ENCODE data around the gene ETV3. TPM values are rescaled to one million over a fixed set of nuclear protein-coding genes. Genes with fewer than 3 reads are reported as not detected.

Gene ETV3
- total RNA-seq, 1 experiment from 2014 or later, result 6.6 TPM

- H3K27me3 ChIP-seq, result no peaks in the 10 kb centered on the region
- no peak overlapping the region for H3K4me3 ChIP-seq
- no peaks in the 10 kb centered on the region for H3K9me3 ChIP-seq
- no peaks in the 10 kb centered on the region for H3K36me3 ChIP-seq
- DNase-seq, result peak; percentile 57
Observed at GRCh38 chr1:157092831-157093230, 45.4 kb downstream of the ETV3 start.

GRCh38 chr1:157091668-157092273 is 46.4 kb downstream of the ETV3 start:
- no peak overlapping the region for H3K4me3 ChIP-seq
- no peaks in the 10 kb centered on the region for H3K27me3 ChIP-seq
- no peaks in the 10 kb centered on the region for H3K36me3 ChIP-seq
- no peaks in the 10 kb centered on the region for H3K9me3 ChIP-seq
- no peak for DNase-seq

- no peaks in the 10 kb centered on the region for H3K36me3 ChIP-seq
- DNase-seq, result no peak
- no peaks in the 10 kb centered on the region for H3K27me3 ChIP-seq
- H3K9me3 ChIP-seq, result no peaks in the 10 kb centered on the region
- H3K4me3 ChIP-seq, result no peak overlapping the region
Observed at GRCh38 chr1:157091186-157091585, 47.0 kb downstream of the ETV3 start.

- Histone ChIP-seq H3K27me3 (no peaks in the 10 kb centered on the region), H3K9me3 (no peaks in the 10 kb centered on the region), H3K4me3 (no peak overlapping the region), H3K36me3 (no peaks in the 10 kb centered on the region)
- no peak for DNase-seq
Observed at GRCh38 chr1:157090771-157091170, 47.4 kb downstream of the ETV3 start.

- Histone ChIP-seq H3K27me3 (no peaks in the 10 kb centered on the region), H3K9me3 (no peaks in the 10 kb centered on the region), H3K36me3 (no peaks in the 10 kb centered on the region), H3K4me3 (no peak overlapping the region)
- peak; percentile 75 for DNase-seq
Observed at GRCh38 chr1:157090196-157090647, 48.0 kb downstream of the ETV3 start.

- Histone ChIP-seq H3K27me3 (no peaks in the 10 kb centered on the region), H3K36me3 (no peaks in the 10 kb centered on the region), H3K9me3 (no peaks in the 10 kb centered on the region), H3K4me3 (no peak overlapping the region)
- no peak for DNase-seq
Observed at GRCh38 chr1:157089789-157090188, 48.4 kb downstream of the ETV3 start.

GRCh38 chr1:157088607-157089006 is 49.6 kb downstream of the ETV3 start:
- no peaks in the 10 kb centered on the region for H3K9me3 ChIP-seq

GRCh38 chr1:157087030-157087429 is 51.2 kb downstream of the ETV3 start:
- Histone ChIP-seq H3K27me3 (no peaks in the 10 kb centered on the region), H3K4me3 (no peak overlapping the region), H3K9me3 (no peaks in the 10 kb centered on the region), H3K36me3 (no peaks in the 10 kb centered on the region)
- no peak for DNase-seq

More at GRCh38 chr1:157088607-157089006, 49.6 kb downstream of the ETV3 start:
- no peak for DNase-seq
- Histone ChIP-seq H3K27me3 (no peaks in the 10 kb centered on the region), H3K36me3 (no peaks in the 10 kb centered on the region), H3K4me3 (no peak overlapping the region)

- Histone ChIP-seq H3K36me3 (no peaks in the 10 kb centered on the region), H3K9me3 (no peaks in the 10 kb centered on the region), H3K4me3 (no peak overlapping the region), H3K27me3 (no peaks in the 10 kb centered on the region)
- DNase-seq, result no peak
Observed at GRCh38 chr1:157086299-157086698, 51.9 kb downstream of the ETV3 start.

- H3K4me3 ChIP-seq, result no peak overlapping the region
- DNase-seq, result no peak
- H3K27me3 ChIP-seq, result no peaks in the 10 kb centered on the region
- no peaks in the 10 kb centered on the region for H3K36me3 ChIP-seq
- no peaks in the 10 kb centered on the region for H3K9me3 ChIP-seq
Observed at GRCh38 chr1:157085421-157085820, 52.8 kb downstream of the ETV3 start.

GRCh38 chr1:157084720-157085119 is 53.5 kb downstream of the ETV3 start:
- Histone ChIP-seq H3K9me3 (no peaks in the 10 kb centered on the region), H3K4me3 (no peak overlapping the region), H3K36me3 (no peaks in the 10 kb centered on the region), H3K27me3 (no peaks in the 10 kb centered on the region)
- DNase-seq, result no peak

GRCh38 chr1:157081707-157082106 is 56.5 kb downstream of the ETV3 start:
- Histone ChIP-seq H3K4me3 (no peak overlapping the region), H3K36me3 (no peaks in the 10 kb centered on the region), H3K27me3 (peaks cover 8% of the 10 kb centered on the region; the same call in 1 of the 2 replicates), H3K9me3 (no peaks in the 10 kb centered on the region)
- no peak for DNase-seq

GRCh38 chr1:157080714-157081113 is 57.5 kb downstream of the ETV3 start:
- Histone ChIP-seq H3K9me3 (no peaks in the 10 kb centered on the region), H3K36me3 (no peaks in the 10 kb centered on the region), H3K4me3 (no peak overlapping the region), H3K27me3 (peaks cover 8% of the 10 kb centered on the region; the same call in 1 of the 2 replicates)
- no peak for DNase-seq

GRCh38 chr1:157077394-157077793 is 60.8 kb downstream of the ETV3 start:
- DNase-seq, result no peak
- Histone ChIP-seq H3K9me3 (no peaks in the 10 kb centered on the region), H3K36me3 (no peaks in the 10 kb centered on the region), H3K27me3 (peaks cover 10% of the 10 kb centered on the region; the same call in 1 of the 2 replicates), H3K4me3 (no peak overlapping the region)

GRCh38 chr1:157073944-157074685 is 64.1 kb downstream of the ETV3 start:
- Histone ChIP-seq H3K36me3 (no peaks in the 10 kb centered on the region), H3K4me3 (no peak overlapping the region), H3K27me3 (peaks cover 18% of the 10 kb centered on the region), H3K9me3 (no peaks in the 10 kb centered on the region)
- peak; percentile 72 for DNase-seq
